CD4-positive, alpha-beta T cell treated with Interleukin-10 for 1 hour (primary cell): ENCODE data around the gene TMOD1.
"Not testable (repeated sequence)": the region's sequence is repeated elsewhere in the genome, so short reads cannot be mapped to it uniquely, and the experiment has no call there.

Source experiments
- DNase-seq: peaks from one replicate; pipeline ENCODE4 v3.0.0-alpha.2; 2020

Gene TMOD1

DNA sequence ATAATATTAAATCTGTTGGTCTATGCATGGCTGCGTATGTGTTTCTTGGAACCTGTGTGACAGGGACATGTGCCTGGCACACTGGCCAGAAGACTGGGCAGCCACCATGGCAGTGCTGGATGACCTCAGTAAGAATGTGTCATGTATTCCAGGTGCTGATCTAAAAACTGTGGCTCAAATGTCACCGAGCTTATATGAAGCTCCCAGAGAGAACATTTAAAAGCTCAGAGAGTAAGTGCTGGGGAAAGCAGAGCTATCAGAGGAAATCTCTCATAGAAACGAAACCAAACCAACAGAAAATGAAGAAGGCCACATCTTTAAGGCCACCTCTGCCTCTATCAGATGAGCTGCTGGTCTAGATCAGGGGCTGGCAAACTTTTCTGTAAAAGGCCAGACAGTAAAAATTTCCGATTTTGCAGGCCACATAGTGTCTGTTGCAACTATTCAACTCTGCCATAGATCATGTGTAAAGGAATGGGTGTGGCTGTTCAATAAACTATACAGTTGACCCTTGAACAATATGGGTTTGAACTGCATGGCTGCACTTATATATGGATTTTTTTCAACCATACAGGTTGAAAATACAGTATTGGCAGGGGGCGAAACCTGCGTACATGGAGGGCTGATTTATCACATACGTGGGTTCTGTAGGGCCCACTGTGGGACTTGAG is 99.9 kb downstream of the TMOD1 start:
- DNase-seq, result no peak

DNA sequence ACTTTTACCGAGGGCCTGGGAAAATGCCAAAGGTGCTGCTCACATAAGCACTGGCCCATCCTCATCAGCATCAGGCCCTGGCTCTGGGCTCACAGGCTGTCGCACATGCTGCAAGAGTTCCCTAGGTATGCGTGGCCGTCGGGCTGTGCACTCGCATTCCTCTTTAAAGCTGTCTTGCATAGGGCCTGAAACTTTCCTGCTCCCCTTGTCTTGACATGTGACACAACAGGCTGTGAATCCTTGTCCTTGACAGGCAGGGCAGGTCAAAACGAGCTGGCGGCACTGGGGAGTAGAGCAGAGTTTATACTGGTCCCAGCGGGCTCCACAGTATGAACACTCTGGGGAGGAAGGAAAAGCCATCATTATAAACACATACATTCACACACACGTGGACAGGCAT is 101.0 kb downstream of the TMOD1 start:
- DNase-seq, result no peak

DNA sequence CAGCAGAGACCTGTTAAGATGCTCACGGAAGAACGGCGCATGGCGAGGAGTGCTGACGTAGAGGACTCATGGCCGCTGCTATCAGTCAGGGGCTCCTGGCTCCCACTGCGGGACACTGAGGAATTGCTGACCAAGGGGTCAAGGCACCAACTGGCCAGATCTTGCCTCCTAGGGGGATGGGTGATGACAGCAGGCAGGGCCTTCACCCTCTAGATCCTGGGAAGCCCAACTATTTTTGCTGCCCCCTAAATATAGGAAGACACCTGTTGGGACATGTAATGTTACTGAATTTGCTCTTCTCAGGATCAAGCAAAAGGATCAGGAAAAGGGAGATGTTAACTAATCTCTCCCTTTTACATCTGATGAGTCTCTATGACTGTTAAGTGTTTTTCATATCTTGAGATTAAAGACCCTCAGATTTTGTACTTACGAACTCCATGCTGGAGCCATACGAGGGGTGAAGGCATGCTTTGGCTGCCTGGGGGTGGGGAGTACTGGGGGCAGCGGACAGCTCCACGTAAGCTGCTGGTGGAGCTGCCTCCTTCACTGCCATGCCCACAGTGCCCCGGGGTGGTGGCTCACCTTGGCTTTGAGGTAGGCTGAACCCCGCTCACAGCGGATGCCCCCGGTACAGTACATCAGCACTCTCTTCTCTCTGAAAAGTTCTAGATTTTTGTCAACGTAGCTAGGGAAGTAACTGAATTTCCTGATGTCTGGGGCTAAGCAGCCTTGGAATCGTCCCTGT is 103.6 kb downstream of the TMOD1 start:
- no peak for DNase-seq

DNA sequence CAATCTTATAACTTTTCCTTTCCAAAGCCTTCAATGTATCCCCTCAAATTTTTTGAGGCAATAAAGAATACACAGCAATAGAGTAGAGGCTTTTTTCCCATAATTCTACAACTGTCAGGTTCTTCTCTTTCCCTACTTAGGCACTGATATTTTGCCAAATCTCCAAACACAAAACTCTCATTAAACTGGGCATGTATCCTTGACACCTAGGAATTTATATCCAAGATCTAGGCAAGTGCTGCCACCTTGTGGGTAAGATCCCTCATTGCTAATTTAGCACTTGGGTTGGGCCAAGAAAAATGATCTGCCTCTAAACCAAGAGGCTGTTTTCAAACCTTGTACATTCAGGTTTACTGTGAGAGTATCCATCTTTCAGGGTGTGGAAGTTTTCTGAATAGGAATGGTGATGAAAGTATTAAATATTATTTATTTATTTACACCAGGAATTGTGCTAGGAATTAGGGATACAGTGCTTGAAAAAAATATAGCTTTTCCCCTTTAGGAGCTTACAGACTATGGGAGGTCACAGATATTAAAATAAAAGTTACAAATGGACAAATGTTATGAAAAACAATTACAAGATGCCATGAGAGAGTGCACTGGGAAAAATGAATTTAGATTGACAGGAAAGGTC is 114.1 kb downstream of the TMOD1 start:
- DNase-seq, result peak; percentile 73

DNA sequence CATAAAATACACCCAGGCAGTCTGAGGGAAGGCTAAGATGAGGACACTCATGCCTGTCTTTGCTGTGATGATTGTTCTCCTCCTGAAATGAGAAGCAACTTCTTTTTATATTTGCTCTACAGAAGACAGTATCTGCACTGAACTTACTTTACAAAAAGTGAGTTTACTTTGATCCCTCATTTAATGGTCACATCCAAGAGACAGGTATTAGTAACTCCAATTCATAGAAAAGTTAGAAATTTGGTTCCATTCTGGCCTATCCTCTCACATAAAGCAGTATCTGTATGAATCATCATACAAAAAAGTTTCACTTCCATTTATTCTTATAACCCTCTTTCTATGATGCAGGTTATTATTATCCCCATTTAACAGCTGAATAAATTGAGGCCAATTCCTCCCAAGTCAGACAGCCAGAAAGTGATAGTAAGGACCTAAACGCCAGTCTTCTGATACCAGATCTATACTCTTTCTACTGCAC is 116.5 kb downstream of the TMOD1 start:
- DNase-seq, result no peak

DNA sequence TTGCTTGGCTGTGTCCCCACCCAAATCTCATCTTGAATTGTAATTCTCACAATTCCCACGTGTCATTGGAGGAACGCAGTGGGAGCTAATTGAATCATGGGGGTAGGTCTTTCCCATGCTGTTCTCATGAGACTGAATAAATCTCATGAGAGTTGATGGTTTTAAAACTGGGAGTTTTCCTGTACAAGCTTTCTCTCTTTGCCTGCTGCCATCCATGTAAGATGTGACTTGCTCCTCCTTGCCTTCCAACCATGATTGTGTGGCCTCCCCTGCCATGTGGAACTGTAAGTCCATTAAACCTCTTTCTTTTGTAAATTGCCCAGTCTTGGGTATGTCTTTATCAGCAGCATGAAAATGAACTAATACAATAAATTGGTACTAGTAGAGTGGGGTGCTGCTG is 118.6 kb downstream of the TMOD1 start:
- not testable (repeated sequence) for DNase-seq

DNA sequence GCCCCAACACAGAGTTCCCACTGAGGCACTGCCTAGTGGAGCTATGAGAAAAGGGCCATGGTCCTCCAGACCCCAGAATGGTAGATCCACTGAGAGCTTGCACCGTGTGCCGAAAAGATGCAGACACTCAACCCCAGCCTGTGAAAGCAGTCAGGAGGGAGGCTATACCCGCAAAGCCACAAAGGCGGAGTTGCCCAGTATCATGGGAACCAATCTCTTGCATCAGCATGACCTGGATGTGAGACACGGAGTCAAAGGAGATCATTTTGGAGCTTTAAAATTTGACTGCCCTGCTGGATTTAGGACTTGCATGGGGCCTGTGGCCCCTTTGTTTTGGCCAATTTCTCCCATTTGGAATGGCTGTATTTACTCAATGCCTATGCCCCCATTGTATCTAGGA is 121.0 kb downstream of the TMOD1 start:
- not testable (repeated sequence) for DNase-seq

DNA sequence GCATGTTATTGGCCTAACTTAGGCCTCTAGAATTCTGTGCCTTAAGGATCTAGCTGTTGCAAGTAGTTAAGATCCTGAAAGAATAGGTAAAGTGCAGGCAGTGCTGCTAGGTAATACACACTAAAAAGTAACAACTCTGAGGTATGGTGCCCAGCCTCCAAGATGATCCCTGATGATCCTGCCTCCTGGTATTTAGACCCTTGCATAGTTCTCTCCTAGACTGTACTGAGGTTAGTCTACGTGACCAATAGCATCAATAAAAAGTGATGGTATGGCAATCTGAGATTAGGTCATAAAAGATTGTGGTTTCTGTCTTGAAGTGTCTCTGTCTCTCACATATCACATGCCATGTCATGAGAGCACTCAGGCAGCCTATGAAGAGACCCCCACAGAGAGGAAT is 122.5 kb downstream of the TMOD1 start:
- DNase-seq, result no peak

DNA sequence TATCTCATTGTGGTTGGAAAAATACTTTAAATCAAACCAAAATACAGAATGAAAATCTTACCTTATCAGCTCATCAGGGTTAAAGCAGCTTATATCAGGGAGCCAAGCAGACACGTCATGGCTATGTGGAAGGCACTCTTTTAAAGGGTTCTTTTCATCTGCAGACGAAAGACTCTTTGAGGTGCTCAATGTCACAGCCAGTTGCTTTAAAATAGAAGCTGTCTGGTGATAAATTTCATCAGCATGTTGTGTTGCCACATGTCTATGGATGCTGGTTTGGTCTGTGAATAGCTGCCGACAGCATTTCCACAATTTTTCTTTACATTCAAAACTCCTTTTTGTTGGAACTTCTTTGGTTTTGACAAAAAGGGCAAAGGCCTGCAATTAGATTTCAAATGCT is 124.2 kb downstream of the TMOD1 start:
- no peak for DNase-seq

DNA sequence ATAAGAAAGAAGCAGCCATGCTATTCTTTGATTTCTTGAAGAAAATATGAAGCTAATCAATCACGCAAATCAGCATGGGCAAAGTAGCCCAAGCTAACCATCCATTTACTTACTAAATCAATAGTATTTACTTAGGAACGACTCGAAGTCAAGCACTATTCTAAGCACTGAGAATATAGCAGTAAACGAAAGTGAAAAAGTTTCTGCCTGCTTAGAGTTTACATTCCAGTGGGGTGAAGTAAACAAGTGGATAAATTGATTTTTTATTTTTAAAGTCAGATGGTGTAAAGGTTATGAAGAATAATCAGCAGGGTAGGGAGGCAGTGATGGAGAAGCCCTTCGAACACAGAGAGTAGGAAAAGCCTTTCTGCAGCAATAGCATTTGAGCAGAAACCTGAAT is 126.2 kb downstream of the TMOD1 start:
- no peak for DNase-seq

DNA sequence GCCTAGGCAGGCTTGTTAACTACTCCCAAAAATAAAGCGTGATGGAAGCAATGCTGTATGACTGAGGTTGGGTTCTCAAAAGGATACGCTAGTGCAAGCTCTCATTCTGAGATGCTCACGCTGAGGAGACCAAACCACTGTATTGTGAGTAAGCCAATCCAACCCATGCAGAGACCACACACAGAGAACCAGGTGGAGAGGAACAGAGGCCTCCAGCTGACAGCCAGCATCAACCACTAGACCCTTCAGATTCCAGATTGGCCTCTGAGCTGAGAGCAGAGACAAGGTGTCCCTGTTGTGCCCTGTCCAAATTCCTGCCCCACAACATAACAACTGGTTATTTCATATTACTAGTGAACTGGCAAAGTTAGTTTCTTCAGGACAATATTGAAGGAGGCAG is 127.2 kb downstream of the TMOD1 start:
- no peak for DNase-seq

DNA sequence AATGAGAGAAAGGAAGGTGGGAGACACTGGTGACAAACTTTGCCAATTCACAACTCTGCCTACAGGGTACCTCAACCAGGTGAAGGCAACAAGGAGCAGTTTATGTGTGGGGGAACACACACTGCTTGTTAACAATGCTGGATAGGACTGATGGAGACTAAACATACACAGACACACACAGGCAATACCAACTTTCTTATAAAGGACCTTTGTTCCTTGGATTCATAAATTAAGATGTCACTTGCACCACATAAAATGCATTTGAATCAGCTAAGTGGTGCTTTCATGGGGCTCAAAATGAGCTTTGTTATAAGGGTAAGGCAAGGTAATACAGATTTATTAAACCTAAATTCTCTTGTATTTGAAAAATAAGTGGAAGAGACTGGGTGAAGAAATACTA is 127.7 kb downstream of the TMOD1 start:
- DNase-seq, result no peak

DNA sequence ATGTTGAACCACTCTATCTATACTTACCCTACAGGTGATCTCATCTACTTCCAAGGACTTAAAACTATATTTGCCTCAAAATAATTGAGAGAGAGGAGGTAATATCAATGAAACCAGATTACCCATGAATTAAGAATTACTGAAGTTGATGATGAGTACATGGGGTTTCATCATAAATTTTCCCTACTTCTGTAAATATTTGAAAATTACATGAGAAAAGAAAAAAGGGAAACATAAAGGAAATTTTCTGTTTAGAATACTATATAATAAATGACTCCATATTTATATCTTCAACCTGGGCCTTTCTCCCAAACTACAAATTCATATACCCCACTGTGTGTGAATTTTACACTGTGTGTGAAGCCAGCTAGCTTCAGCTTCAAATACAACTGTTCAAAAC is 129.1 kb downstream of the TMOD1 start:
- DNase-seq, result no peak

DNA sequence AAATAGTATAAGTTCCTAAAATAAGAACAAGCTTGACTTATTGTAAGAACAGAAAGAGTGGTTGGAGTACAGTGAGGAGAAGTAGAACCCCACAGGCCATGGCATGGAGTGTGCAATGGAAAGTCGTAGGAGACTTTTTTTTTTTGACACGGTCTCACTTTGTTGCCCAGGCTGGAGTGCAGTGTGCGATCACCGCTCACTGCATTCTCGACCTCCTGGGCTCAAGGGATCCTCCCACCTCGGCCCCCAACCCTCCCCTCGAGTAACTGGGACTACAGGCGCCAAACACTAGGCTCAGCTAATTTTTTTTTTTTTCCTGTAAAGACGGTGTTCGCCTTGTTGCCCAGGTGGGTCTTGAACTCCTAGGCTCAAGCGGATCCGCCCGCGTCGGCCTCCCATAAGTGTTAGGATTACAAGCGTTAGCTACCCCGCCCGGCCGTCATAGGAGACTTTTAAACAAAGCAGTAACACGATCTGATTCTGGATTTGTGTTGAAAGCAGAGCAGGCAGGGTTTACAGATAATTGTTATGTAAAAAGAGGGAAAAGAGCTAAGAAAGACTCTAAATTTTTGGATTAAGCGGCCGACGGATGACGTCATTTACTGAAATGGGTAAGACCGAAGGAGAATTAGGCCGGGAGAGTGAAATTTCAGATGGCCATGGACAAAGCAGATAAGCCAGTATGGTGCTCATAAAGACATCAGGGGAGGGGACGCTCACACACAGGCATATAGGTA is 130.9 kb downstream of the TMOD1 start:
- DNase-seq, result peak; percentile 3

DNA sequence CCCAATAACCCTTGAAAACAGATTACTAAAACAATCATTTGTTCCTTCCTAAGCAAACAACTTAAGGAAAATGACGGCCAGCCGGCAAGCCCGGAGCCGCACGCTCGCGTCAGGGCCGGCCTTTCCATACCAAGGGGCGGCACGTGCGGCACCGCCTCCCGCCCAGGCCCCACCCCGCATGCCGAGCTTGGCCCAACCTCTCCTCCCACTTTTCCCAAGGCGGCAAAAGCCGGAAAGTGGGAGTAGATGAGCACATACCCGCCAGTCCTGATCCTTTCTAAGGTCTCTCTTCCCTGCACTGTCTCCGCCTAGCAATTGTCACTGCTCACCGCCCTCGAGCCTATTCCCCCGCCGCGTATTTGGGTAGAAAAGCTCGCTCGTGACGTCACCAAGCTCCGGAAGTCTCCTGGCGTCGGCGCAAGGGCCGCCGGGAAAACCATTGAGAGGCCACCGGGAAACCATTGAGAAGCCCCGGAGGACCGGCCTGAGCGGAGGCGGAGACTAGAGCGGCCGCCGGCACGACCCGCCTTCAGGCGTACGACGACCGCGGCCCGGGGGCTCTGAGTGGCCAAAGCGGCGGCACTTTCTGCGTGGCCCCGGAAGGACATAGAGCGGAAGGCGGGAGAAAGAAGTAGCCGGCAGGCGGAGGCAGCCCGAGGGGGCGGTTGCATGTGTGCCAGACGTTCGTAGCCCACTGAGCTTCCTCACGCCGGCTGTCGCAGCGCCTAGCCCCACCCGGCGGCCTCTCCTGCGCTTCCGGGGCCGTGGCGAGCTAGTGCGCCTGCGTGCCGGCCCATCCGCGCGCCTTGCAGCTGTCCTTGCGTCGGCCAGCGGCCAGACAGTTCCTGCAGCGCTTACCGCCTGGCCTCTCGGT is 131.8 kb downstream of the TMOD1 start, which contains the start of the genes NCBP1 and TSTD2:
Gene NCBP1, plus strand, starts transcription at position 837 of the 874 bp plus-strand sequence. CDS start 61 bp downstream, outside the sequence.
Gene TSTD2, minus strand, starts transcription at position 384 of the 874 bp plus-strand sequence. CDS start 5,806 bp downstream, outside the sequence.
- DNase-seq, result peak; percentile 97

DNA sequence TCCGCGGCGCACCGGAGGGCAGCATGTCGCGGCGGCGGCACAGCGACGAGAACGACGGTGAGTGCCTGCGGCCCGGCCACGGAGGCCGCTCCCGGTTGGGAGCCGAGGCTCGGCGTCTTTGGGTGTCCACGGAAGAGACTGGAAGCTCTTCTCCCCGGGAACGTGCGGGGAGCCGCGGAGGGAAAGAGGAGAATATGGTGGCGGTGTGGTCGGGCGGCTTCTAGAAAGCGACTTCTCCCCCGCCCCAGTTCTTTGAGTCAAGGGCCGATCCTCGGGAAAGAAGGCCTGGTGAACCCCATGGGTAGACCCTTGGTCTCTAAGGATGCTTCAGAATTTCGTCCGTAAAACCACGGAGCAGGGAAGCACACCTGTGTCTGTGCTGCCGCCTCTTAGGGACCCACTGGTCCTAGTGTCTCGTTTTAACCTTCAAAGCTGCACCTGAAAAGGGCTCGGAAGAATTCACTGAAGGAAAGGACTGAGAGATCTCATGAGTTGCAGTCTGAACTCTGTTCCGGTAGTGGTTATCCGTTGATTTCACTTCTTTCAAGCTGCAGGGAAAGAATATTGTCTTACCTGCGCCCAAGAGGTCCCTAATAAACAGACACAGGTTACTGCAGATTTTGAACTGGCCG is 132.5 kb downstream of the TMOD1 start:
- peak; percentile 21 for DNase-seq

DNA sequence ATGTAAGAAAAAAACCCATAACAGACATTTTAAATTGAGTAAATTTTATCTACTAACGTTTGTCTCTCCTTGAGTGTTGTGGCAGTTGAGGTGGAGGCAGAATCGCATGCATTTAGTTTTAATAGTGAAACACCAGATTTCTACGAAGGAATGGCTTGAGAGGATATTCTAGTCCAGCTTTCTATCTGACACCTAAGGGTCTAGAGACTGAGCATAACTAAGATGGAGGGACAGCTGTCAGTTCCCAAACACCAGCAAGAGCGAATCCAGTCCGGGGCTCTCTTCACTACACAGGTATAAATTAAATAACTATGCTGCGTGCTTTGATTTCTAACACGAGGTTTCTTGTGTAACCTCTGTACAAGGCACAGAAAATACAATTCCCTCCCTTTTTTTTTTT is 133.6 kb downstream of the TMOD1 start:
- DNase-seq, result no peak

DNA sequence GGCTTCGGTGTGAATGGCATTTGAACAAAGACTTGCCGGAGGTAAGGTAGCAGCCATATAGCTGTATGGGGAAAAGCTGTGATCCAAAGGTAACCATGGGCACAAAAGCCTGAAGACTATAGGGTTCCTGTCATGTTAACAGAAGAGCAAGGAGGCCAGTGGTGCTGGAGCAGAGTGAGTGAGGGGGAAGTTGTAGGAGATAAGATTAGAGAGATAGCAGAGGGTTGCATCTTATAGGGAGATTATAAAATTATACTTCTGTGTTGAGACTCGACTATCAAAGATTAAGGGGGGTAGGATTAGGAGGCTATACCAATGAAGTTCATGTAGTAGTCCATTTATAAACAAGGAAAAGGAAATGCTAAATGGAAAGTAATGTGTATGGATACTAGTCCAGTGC is 135.4 kb downstream of the TMOD1 start:
- no peak for DNase-seq

DNA sequence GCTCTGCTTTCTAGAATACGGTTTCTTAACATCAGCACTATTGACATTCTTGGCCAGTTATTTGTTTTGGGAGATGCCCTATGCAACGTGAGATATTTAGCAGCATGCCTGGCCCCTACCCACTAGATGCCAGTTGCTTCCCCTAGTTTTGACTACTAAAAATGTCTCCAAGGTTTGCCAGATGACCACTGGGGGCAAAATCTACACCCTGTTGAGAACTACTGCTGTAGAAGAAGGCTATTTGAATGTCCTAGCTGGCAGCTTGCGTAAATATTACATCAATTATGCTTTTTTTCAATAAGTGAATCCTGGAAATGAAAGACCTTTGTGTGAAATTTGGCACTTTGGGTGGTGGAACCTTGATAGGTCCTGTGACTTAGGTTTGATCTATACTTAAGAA is 137.2 kb downstream of the TMOD1 start:
- no peak for DNase-seq

DNA sequence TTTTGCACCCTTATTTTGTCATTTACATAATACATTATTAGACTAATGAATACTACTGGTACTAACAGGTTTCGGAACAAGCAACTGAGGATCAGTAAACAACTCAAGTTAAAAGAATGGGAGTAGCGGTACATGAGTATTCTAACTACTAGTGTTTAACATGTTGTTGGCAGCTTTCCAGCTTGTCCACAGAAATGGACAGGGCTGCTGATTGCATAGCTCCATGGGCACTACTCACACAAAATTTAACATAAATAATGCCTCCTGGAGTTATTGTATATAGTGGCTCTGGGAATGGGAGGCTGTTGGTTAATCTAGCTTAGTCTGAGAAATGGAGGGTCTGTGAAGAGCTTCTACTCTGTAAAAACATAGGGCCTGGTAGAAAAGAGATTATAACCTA is 138.9 kb downstream of the TMOD1 start:
- no peak for DNase-seq

DNA sequence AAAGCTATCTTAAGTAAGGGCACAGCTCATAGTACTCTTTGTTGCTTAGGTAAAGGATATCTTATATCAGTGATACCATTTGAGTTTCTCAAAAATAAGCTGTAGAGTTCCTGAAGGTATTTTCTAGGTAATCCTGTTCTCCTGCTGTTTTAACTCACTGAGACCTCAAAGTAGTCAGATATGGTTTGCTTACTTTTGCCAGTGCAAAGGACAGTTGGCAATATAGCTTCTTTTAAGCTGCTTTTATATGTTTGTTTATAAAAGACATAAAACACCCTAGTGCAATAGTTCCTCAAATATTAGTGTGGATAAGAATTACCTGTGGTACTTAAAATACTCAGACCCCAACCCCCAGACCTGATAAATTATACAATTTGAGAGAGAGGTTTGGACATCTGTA is 144.3 kb downstream of the TMOD1 start:
- no peak for DNase-seq

DNA sequence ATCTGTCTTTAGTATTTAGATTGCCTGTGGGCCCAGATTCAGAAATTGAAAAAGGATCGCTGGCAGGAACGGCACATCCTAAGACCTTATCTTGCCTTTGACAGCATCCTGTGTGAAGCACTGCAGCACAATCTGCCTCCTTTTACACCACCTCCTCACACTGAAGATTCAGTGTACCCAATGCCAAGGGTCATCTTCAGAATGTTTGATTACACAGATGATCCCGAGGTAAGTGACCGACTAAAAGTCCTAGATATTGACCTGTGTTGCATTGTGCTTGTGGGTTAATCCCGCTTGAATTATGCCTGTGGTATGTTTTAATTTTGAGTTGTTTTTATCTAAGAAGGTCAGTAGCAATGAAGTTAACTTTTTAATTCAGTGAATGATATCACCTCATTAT is 146.5 kb downstream of the TMOD1 start:
- no peak for DNase-seq
